GM12878 (cell line): ENCODE measurements around the gene IGSF6. TPM values are rescaled to one million over a fixed set of nuclear protein-coding genes. Genes with fewer than 3 reads are reported as not detected.

Experiments used
- ATAC-seq: fragments of 200-7000 bp; cut with Tn5 transposase; 3 replicates; pipeline ENCODE4 v1.9.1; 2020; ENCODE audit warnings: mild to moderate bottlenecking, moderate library complexity
- BruUV-seq: library from RNA; stranded (reverse); fragments of 400-500 nt; replicated peaks from 2 replicates; lab custom pipeline; 2021; lab: Mats Ljungman, UMichigan
- CTCF ChIA-PET: fragments of 300-600 bp; sonication (Branson Sonifier 250); formaldehyde crosslinking; extraction: SDS; loops from one replicate; lab custom pipeline; 2021; ENCODE audit warnings: inconsistent platforms; lab: Yijun Ruan, JAX
- POLR2A ChIA-PET: fragments of 350-600 bp; formaldehyde crosslinking; extraction: SDS; loops from one replicate; lab custom pipeline; 2021; ENCODE audit warnings: inconsistent platforms; lab: Charles Lee
- RAD21 ChIA-PET: fragments of 300-600 bp; sonication (Branson Sonifier 250); formaldehyde crosslinking; loops from one replicate; lab custom pipeline; 2023; ENCODE audit warnings: antibody characterized with exemption; ENCODE audit not compliant: unreplicated experiment; lab: Charles Lee
- SMC1A ChIA-PET: fragments of 300-600 bp; sonication (Branson Sonifier 250); formaldehyde crosslinking; loops from one replicate; lab custom pipeline; 2023; ENCODE audit not compliant: unreplicated experiment, uncharacterized antibody; lab: Charles Lee
- DNase-seq: peaks from one replicate; pipeline ENCODE4 v3.0.0-alpha.2; 2011; ENCODE audit warnings: low read depth, low spot score
- FAIRE-seq: peaks from 3 replicates; lab custom pipeline; 2011; peaks lifted over from hg19 to GRCh38; lab: Jason Lieb, UNC
- H2AFZ ChIP-seq: 2 replicates; pipeline ENCODE4 v1.6.0; 2011; ENCODE audit warnings: low read depth, low read length, control low read depth; ENCODE audit not compliant: control insufficient read depth
- H3K27ac ChIP-seq: 2 replicates; pipeline ENCODE4 v1.5.1; 2011; ENCODE audit warnings: control low read depth; ENCODE audit not compliant: control insufficient read depth, insufficient read depth
- H3K27me3 ChIP-seq, 2 experiments: replicated peaks in 1 of 2; 2 replicates each; pipeline versions ENCODE4 v1.6.0 to v1.6.1; 2011; ENCODE audit warnings: low read length in 1 of 2; ENCODE audit not compliant: control insufficient read depth in 2 of 2, insufficient read depth in 2 of 2
- H3K36me3 ChIP-seq, 2 experiments: 2 replicates each; pipeline ENCODE4 v1.5.1; 2011; ENCODE audit warnings: low read length in 1 of 2; ENCODE audit not compliant: control insufficient read depth in 2 of 2, insufficient read depth in 2 of 2
- H3K4me1 ChIP-seq: 2 replicates; pipeline ENCODE4 v1.6.1; 2011; ENCODE audit warnings: mild to moderate bottlenecking, low read length, moderate library complexity, mixed read lengths; ENCODE audit not compliant: control insufficient read depth, insufficient read depth
- H3K4me2 ChIP-seq: 2 replicates; pipeline ENCODE4 v1.6.0; 2011; ENCODE audit warnings: control low read depth; ENCODE audit not compliant: control insufficient read depth, insufficient read depth
- H3K4me3 ChIP-seq: fragments of 200-600 bp; sonication (generic); 2 replicates; pipeline ENCODE4 v1.5.1; 2016
- H3K79me2 ChIP-seq: 2 replicates; pipeline ENCODE4 v1.6.0; 2011; ENCODE audit warnings: low read length; ENCODE audit not compliant: control insufficient read depth, insufficient read depth
- H3K9ac ChIP-seq: 2 replicates; pipeline ENCODE4 v1.8.0; 2011; ENCODE audit warnings: low read length, control low read depth, mixed read lengths; ENCODE audit not compliant: control insufficient read depth, insufficient read depth
- H3K9me3 ChIP-seq: replicated peaks from 3 replicates; pipeline ENCODE4 v1.5.1; 2011; ENCODE audit warnings: mild to moderate bottlenecking, low read length; ENCODE audit not compliant: control insufficient read depth, insufficient read depth
- H4K20me1 ChIP-seq: 2 replicates; pipeline ENCODE4 v1.6.0; 2011; ENCODE audit not compliant: control insufficient read depth, insufficient read depth
- CEBPB ChIP-seq, 2 experiments: fragments of 150-350 bp in 1 of 2; IDR thresholded peaks; 2 replicates each; pipeline ENCODE4 v1.6.1; 2012 to 2014; ENCODE audit warnings: low read depth in 2 of 2, low read length in 2 of 2, borderline replicate concordance in 1 of 2, inconsistent platforms in 1 of 2
- CREB1 ChIP-seq: IDR thresholded peaks from 2 replicates; pipeline ENCODE4 v1.6.1; 2012; ENCODE audit warnings: low read depth, mild to moderate bottlenecking, inconsistent platforms
- CREM ChIP-seq: IDR thresholded peaks from 2 replicates; pipeline ENCODE4 v1.6.1; 2014; ENCODE audit warnings: antibody characterized with exemption, low read depth
- ETV6 ChIP-seq, 2 experiments: fragments of 450-650 bp in 1 of 2; IDR thresholded peaks in 1 of 2; conservative IDR thresholded peaks in 1 of 2; 2 replicates each; pipeline ENCODE4 v1.6.1; 2014; ENCODE audit warnings: antibody characterized with exemption in 1 of 2, borderline replicate concordance in 1 of 2, low read depth in 1 of 2, mild to moderate bottlenecking in 1 of 2, moderate library complexity in 1 of 2
- EZH2 ChIP-seq: IDR thresholded peaks from 2 replicates; pipeline ENCODE4 v1.6.1; 2012; ENCODE audit warnings: low read depth, mild to moderate bottlenecking, control low read depth, inconsistent platforms, low read length, borderline replicate concordance; ENCODE audit not compliant: control insufficient read depth
- FOXK2 ChIP-seq: fragments of 450-650 bp; IDR thresholded peaks from 2 replicates; pipeline ENCODE4 v1.6.1; 2017; ENCODE audit warnings: mild to moderate bottlenecking, moderate library complexity
- NFYA ChIP-seq: IDR thresholded peaks from 2 replicates; pipeline ENCODE4 v1.6.1; 2011; ENCODE audit warnings: low read depth, mild to moderate bottlenecking, low read length, improper control_type of control experiment, borderline replicate concordance
- NR2F1 ChIP-seq: fragments of 450-650 bp; conservative IDR thresholded peaks from 2 replicates; pipeline ENCODE4 v1.6.1; 2017; ENCODE audit warnings: mild to moderate bottlenecking
- PAX8 ChIP-seq: fragments of 450-650 bp; IDR thresholded peaks from 2 replicates; pipeline ENCODE4 v1.6.1; 2017; ENCODE audit warnings: mild to moderate bottlenecking, moderate library complexity
- PKNOX1 ChIP-seq: fragments of 450-650 bp; IDR thresholded peaks from 2 replicates; pipeline ENCODE4 v1.6.1; 2016; ENCODE audit warnings: mild to moderate bottlenecking
- POU2F2 ChIP-seq: IDR thresholded peaks from 3 replicates; pipeline ENCODE4 v1.6.1; 2011; ENCODE audit warnings: low read depth, mild to moderate bottlenecking, low read length, borderline replicate concordance
- RFX5 ChIP-seq: IDR thresholded peaks from 2 replicates; pipeline ENCODE4 v1.6.1; 2011; ENCODE audit warnings: low read depth, low read length, improper control_type of control experiment
- SP1 ChIP-seq: IDR thresholded peaks from one replicate; pipeline ENCODE4 v1.6.1; 2011; ENCODE audit warnings: low read depth, low read length
- SRF ChIP-seq, 2 experiments: IDR thresholded peaks; 2 replicates each; pipeline ENCODE4 v1.6.1; 2011; ENCODE audit warnings: low read depth in 2 of 2, low read length in 2 of 2, mild to moderate bottlenecking in 1 of 2, moderate library complexity in 1 of 2
- YBX1 ChIP-seq: fragments of 450-650 bp; IDR thresholded peaks from 2 replicates; pipeline ENCODE4 v1.6.1; 2016; ENCODE audit warnings: antibody characterized with exemption
- ZBTB33 ChIP-seq: fragments of 450-650 bp; IDR thresholded peaks from 2 replicates; pipeline ENCODE4 v1.6.1; 2017; ENCODE audit warnings: mild to moderate bottlenecking
- WGBS: methylation state at CpG from one replicate; pipeline ENCODE4 v1.1.6; 2016; ENCODE audit warnings: low lambda C conversion rate; ENCODE audit not compliant: insufficient replicate concordance, insufficient coverage; ENCODE audit errors: missing lambda C conversion rate; 5-methylcytosine and 5-hydroxymethylcytosine counted together
- in situ Hi-C: fragments of 300-500 bp; cut with MboI; formaldehyde crosslinking; loops from 9 replicates; pipeline ENCODE4 v1.14.3; 2018; ENCODE audit warnings: mixed read lengths
- intact Hi-C: fragments of 100-400 bp; cut with micrococcal nuclease; formaldehyde crosslinking; loops from one replicate; pipeline ENCODE4 v1.14.2; 2022; ENCODE audit not compliant: unreplicated experiment
- polyA plus RNA-seq, 11 experiments: library from polyadenylated mRNA; depleted of rRNA in 4 of 11; unstranded in 6 of 11; stranded (reverse) in 5 of 11; fragments of >200 nt; fragmentation: Nextera tagmentation in 4 of 11; fragmentation: Illumina TruSeq in 1 of 11; extraction: Ambion mirVana in 4 of 11; extraction: Trizol in 1 of 11; gene quantifications; 1 replicate in 1 of 11; 2 replicates in 10 of 11; pipeline versions ENCODE4 v1.2.1 to v1.2.3, GENCODE V29; 2011 to 2016; ENCODE audit warnings: inconsistent platforms in 2 of 11, missing spikeins in 2 of 11, low read depth in 1 of 11
- total RNA-seq, 4 experiments: library from RNA; depleted of rRNA in 3 of 4; stranded (reverse); fragments of >200 nt in 3 of 4; fragmentation: Illumina TruSeq in 1 of 4; extraction: Trizol in 1 of 4; gene quantifications; 2 replicates each; pipeline versions ENCODE4 v1.2.1 to v1.2.3, GENCODE V29; 2013 to 2021

IGSF6 gene
- total and polyA plus RNA-seq, 10 of the 15 experiments (the other 5 are each of a cell fraction or from before 2014, with no cell fraction given): 0.32 to 1.2 (median 0.72) TPM

- TF ChIP-seq ZBTB33 (no peak), PKNOX1 (no peak), RFX5 (no peak), CEBPB (IDR thresholded peaks at IDR 0.05; ENCODE audit: borderline replicate concordance in 1 of 2, low read depth in 2 of 2, low read length in 2 of 2) (no peak), FOXK2 (no peak), POU2F2 (no peak)
- TF ChIP-seq, all 136 proteins: peak for 0
Measured at GRCh38 chr16:21641916-21642315, 10.5 kb downstream of the IGSF6 start (continued).

GRCh38 chr16:21639493-21639892, 12.9 kb downstream of the IGSF6 start:
- ChIA-PET SMC1A (interaction anchor here (0.6 to 10.1 kb wide), 9 partner anchors 18 to 69 kb away, joined by 4 to 204 read pairs (median 6); partner anchors contain the start of gene METTL9), CTCF (interaction anchor here (0.9 to 10.1 kb wide), 16 partner anchors 15 to 82 kb away, joined by 3 to 100 read pairs (median 5); no protein-coding TSS in a partner anchor), POLR2A (interaction anchor here (1.0 to 1.5 kb wide), 2 partner anchors 16 to 36 kb away, joined by 3 to 4 read pairs; no protein-coding TSS in a partner anchor), RAD21 (interaction anchor here (1.3 to 6.8 kb wide), 4 partner anchors 9 to 57 kb away, joined by 5 to 52 read pairs (median 20); no protein-coding TSS in a partner anchor)
- Histone ChIP-seq H3K27ac (no peak overlapping the region), H3K79me2 (no peaks in the 10 kb centered on the region), H3K4me2 (no peak overlapping the region), H3K4me1 (peaks cover 6% of the 10 kb centered on the region), H3K4me3 (no peak overlapping the region), H4K20me1 (no peaks in the 10 kb centered on the region), H3K9me3 (no peaks in the 10 kb centered on the region), H3K9ac (no peak overlapping the region), H2AFZ (no peak overlapping the region), H3K36me3 (no peaks in the 10 kb centered on the region; a peak in 1 of 4 replicates), H3K27me3 (no peaks in the 10 kb centered on the region)
- ATAC-seq (no peak), DNase-seq (no peak), FAIRE-seq (no peak)
- in situ Hi-C loops: no loop called here
- intact Hi-C loops: no loop called here
- no TSS peak for BruUV-seq
- TF ChIP-seq NFYA (no peak), POU2F2 (no peak), NR2F1 (no peak), SP1 (no peak), PAX8 (no peak), CREM (no peak), ETV6 (conservative IDR thresholded peaks at IDR 0.05 in 1 of 2, IDR thresholded peaks at IDR 0.05 in 1 of 2; ENCODE audit: borderline replicate concordance in 1 of 2, low read depth in 1 of 2) (no peak), EZH2 (no peak), RFX5 (no peak), SRF (IDR thresholded peaks at IDR 0.05; ENCODE audit: low read depth in 2 of 2, low read length in 2 of 2) (no peak), YBX1 (no peak), CREB1 (no peak)
- 53% methylated on average over 2 of the region's 2 CpGs for whole genome bisulfite sequencing
